Daoy (cell line): ENCODE measurements around the gene MAD1L1. TPM values are rescaled to one million over a fixed set of nuclear protein-coding genes. Genes with fewer than 3 reads are reported as not detected.
"Not testable (repeated sequence)": the region's sequence is repeated elsewhere in the genome, so short reads cannot be mapped to it uniquely, and the experiment has no call there.

ENCODE experiments used
- DNase-seq: peaks from one replicate; pipeline ENCODE4 v3.0.0-alpha.2; 2015; ENCODE audit warnings: low read depth
- total RNA-seq: library from RNA; depleted of rRNA; stranded (reverse); fragments of >200 nt; shearing (Covaris generic); gene quantifications from 2 replicates; pipeline ENCODE4 v1.2.3, GENCODE V29; 2014

MAD1L1 gene
- total RNA-seq, 1 experiment from 2014 or later = 103 TPM

- DNase-seq = no peak
Observed at GRCh38 chr7:1866601-1867000, 366.1 kb downstream of the MAD1L1 start.

GRCh38 chr7:1865571-1866255 lies 367.0 kb downstream of the MAD1L1 start:
- no peak for DNase-seq

GRCh38 chr7:1865000-1865555 lies 367.7 kb downstream of the MAD1L1 start:
- no peak for DNase-seq

- no peak for DNase-seq
Observed at GRCh38 chr7:1864161-1864940, 368.4 kb downstream of the MAD1L1 start.

- no peak for DNase-seq
Observed at GRCh38 chr7:1863091-1863900, 369.4 kb downstream of the MAD1L1 start.

- no peak for DNase-seq
Observed at GRCh38 chr7:1862560-1862959, 370.2 kb downstream of the MAD1L1 start.

- DNase-seq = no peak
Observed at GRCh38 chr7:1861799-1862458, 370.8 kb downstream of the MAD1L1 start.

- not testable (repeated sequence) for DNase-seq
Observed at GRCh38 chr7:1860881-1861798, 371.6 kb downstream of the MAD1L1 start.

GRCh38 chr7:1859266-1860035 lies 373.3 kb downstream of the MAD1L1 start:
- no peak for DNase-seq

GRCh38 chr7:1858435-1859265 lies 374.1 kb downstream of the MAD1L1 start:
- no peak for DNase-seq

GRCh38 chr7:1857487-1858421 lies 375.0 kb downstream of the MAD1L1 start:
- DNase-seq = no peak

GRCh38 chr7:1856888-1857441 lies 375.8 kb downstream of the MAD1L1 start:
- DNase-seq = no peak

GRCh38 chr7:1856161-1856887 lies 376.4 kb downstream of the MAD1L1 start:
- no peak for DNase-seq

- no peak for DNase-seq
Observed at GRCh38 chr7:1855725-1856160, 377.0 kb downstream of the MAD1L1 start.

- no peak for DNase-seq
Observed at GRCh38 chr7:1854866-1855724, 377.6 kb downstream of the MAD1L1 start.
